HL-60 (cell line): Measurements from ENCODE around the gene ADPRHL1.

Source experiments
- DNase-seq, 2 experiments: peaks; one replicate each; pipeline ENCODE4 v3.0.0-alpha.2; 2010 to 2020; ENCODE audit warnings: low read depth in 1 of 2, low spot score in 1 of 2
- H3K27ac ChIP-seq: fragments of 250-450 bp; sonication (Bioruptor Pico); replicated peaks from 2 replicates; pipeline ENCODE4 v1.5.1; 2020; ENCODE audit warnings: mild to moderate bottlenecking, moderate library complexity
- H3K27me3 ChIP-seq: fragments of 250-450 bp; sonication (Bioruptor Pico); 2 replicates; pipeline ENCODE4 v1.5.1; 2021; ENCODE audit warnings: mild to moderate bottlenecking, moderate library complexity; ENCODE audit not compliant: insufficient read depth, poor library complexity, severe bottlenecking
- H3K4me3 ChIP-seq: replicated peaks from 2 replicates; pipeline ENCODE4 v1.5.1; 2011; ENCODE audit warnings: mild to moderate bottlenecking, control low read depth, low read length; ENCODE audit not compliant: insufficient read depth
- GABPA ChIP-seq: IDR thresholded peaks from 2 replicates; pipeline ENCODE4 v1.6.1; 2012; ENCODE audit warnings: low read depth
- POLR2AphosphoS5 ChIP-seq: IDR thresholded peaks from 2 replicates; pipeline ENCODE4 v1.6.1; 2012; ENCODE audit warnings: low read depth
- SPI1 ChIP-seq: IDR thresholded peaks from 2 replicates; pipeline ENCODE4 v1.6.1; 2012; ENCODE audit warnings: low read depth, mild to moderate bottlenecking, borderline replicate concordance
- TF ChIP-seq, protein P1 (sequence below): IDR thresholded peaks from one replicate; pipeline ENCODE4 v1.5.1; 2011; ENCODE audit warnings: low read length, control low read depth, inconsistent platforms; ENCODE audit not compliant: insufficient read depth
- TF ChIP-seq, protein P2 (sequence below): IDR thresholded peaks from 2 replicates; pipeline ENCODE4 v1.6.1; 2012; ENCODE audit warnings: low read depth; ENCODE audit not compliant: insufficient replicate concordance

ADPRHL1 gene

DNA sequence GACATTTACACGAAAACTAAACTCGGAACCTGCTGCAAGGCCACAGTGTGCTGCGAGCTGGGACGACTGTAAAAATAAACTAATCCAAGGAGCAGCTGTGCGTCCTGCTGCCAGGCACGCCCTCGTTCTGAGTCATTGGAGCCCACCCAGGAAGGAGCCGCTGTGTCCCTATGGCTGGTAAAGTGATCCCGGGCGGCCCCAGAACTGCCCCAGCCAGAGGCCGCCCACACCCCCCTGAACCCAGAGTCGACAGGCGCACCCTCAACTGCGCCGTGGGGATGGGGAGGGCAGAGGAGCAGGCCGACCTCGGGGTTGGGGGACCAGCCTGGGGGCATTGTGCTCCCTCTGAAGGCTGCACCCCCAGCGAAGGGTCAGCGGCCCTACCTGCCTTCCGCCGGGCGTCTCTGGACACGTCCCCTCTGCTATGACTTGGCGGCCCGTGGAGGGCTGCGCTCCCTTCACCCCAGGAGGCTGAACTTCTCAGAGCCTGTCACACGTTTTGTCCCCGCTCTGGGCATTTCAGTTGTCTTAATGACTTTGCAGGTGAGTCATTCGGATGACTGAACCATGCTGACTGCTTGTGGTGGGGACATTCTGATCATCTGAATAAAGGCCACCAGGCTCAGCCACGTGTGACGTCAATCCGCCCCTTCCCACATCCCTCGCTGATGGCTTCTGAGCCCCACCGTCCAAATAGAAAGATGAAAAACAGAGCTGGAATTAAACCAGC lies 42.7 kb downstream of the ADPRHL1 start:
- Histone ChIP-seq H3K4me3 (no peak overlapping the region), H3K27ac (peak overlapping the region; percentile 48)
- DNase-seq, result no peak

DNA sequence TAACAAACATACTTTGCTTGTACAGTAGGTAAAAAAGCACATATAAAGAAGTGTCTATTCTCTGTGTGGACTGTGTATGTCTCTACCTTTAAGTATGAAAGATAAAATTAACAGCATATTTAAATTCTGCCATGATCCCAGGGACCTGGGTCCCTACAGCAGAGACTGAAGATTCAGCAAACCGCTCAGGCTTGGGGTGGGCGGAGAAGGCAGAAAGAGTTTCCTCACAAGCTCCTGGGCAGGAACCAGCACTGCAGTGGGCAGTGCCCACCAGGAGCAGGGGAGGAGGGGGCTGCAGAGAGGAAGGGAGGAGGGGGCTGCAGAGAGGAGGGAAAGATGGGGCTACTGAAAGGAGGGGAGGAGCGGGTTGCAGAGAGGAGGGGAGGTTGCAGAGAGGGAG lies 44.7 kb downstream of the ADPRHL1 start:
- H3K27me3 ChIP-seq, result peaks cover 17% of the 10 kb centered on the region
- no peak for DNase-seq
- no peak overlapping the region for H3K27ac ChIP-seq
- no peak overlapping the region for H3K4me3 ChIP-seq
- no peak for TF ChIP-seq POLR2AphosphoS5
- TF ChIP-seq, protein P1, sequence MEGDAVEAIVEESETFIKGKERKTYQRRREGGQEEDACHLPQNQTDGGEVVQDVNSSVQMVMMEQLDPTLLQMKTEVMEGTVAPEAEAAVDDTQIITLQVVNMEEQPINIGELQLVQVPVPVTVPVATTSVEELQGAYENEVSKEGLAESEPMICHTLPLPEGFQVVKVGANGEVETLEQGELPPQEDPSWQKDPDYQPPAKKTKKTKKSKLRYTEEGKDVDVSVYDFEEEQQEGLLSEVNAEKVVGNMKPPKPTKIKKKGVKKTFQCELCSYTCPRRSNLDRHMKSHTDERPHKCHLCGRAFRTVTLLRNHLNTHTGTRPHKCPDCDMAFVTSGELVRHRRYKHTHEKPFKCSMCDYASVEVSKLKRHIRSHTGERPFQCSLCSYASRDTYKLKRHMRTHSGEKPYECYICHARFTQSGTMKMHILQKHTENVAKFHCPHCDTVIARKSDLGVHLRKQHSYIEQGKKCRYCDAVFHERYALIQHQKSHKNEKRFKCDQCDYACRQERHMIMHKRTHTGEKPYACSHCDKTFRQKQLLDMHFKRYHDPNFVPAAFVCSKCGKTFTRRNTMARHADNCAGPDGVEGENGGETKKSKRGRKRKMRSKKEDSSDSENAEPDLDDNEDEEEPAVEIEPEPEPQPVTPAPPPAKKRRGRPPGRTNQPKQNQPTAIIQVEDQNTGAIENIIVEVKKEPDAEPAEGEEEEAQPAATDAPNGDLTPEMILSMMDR, result no peak
- TF ChIP-seq GABPA, result no peak
- TF ChIP-seq, protein P2, sequence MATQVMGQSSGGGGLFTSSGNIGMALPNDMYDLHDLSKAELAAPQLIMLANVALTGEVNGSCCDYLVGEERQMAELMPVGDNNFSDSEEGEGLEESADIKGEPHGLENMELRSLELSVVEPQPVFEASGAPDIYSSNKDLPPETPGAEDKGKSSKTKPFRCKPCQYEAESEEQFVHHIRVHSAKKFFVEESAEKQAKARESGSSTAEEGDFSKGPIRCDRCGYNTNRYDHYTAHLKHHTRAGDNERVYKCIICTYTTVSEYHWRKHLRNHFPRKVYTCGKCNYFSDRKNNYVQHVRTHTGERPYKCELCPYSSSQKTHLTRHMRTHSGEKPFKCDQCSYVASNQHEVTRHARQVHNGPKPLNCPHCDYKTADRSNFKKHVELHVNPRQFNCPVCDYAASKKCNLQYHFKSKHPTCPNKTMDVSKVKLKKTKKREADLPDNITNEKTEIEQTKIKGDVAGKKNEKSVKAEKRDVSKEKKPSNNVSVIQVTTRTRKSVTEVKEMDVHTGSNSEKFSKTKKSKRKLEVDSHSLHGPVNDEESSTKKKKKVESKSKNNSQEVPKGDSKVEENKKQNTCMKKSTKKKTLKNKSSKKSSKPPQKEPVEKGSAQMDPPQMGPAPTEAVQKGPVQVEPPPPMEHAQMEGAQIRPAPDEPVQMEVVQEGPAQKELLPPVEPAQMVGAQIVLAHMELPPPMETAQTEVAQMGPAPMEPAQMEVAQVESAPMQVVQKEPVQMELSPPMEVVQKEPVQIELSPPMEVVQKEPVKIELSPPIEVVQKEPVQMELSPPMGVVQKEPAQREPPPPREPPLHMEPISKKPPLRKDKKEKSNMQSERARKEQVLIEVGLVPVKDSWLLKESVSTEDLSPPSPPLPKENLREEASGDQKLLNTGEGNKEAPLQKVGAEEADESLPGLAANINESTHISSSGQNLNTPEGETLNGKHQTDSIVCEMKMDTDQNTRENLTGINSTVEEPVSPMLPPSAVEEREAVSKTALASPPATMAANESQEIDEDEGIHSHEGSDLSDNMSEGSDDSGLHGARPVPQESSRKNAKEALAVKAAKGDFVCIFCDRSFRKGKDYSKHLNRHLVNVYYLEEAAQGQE, result no peak
- no peak for TF ChIP-seq SPI1

More for the DNA sequence above, 42.7 kb downstream of the ADPRHL1 start:
- TF ChIP-seq, protein P2, result no peak
- peaks cover 17% of the 10 kb centered on the region for H3K27me3 ChIP-seq

DNA sequence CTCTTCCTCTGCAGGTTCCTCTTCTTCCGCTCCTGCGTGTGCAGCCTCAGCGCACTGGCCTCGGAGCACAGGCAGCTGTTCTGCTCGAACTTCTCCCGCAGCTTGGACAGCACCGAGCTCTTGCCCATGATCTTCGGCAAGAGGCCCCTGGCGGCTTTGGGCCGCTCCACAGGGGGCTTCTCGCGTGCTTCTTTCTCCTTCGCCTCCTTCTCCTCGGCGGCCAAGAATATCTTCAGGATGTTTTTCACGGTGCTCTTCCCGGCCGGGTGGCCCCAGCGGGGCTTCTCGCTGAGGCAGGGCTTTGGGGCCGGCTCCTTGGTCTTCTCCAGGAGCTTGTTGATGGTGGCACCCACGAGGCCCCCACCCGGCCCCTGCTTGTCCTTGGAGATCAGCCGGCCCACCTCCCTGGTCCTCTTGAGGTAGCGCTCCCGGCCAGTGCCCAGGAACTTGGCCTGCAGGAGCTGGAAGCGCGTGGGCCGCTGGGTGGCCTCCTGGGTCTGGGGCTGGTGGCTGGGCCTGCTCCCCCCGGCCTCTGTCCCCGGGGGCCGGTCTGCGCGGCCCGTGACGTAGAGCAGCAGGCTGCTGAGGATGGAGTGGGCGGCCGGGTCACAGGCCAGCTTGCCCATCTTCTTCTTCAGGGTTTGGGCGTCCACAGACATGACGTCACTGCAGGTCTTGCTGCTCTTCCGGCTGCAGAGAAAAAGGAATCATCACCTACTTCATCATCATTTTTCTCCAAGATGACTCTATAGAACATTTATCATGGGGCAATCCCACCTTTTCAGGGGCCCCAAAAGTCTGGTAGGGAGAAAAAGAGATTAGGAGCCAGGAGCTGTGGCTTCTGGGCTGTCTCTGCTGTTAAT lies 45.5 kb downstream of the ADPRHL1 start:
- TF ChIP-seq, protein P1, result no peak
- TF ChIP-seq GABPA, result no peak
- Histone ChIP-seq H3K4me3 (no peak overlapping the region), H3K27ac (no peak overlapping the region), H3K27me3 (peaks cover 17% of the 10 kb centered on the region)
- DNase-seq, result peak in 1 of 2 experiments; percentile 34

DNA sequence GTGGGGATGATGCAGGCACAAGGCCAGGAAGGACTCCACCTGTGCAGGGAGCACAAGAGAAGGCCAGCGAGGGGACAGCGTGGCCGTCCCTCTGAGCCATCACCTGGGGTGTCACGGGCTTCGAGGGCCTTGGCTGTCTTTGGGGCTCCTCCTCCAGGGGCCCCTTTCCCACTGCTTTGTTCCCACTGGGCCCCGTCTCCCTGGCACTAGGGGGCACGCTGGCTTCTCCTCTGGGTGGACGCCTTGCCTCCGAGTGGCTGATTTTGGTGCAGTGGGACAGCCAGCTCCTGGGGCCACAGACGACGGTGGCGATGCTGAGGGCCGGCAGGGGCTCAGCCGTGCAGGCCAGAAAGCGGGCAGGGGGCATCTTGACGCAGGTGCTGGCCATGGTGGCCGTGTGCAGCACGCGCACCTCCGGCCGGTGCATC lies 46.2 kb downstream of the ADPRHL1 start:
- Histone ChIP-seq H3K27me3 (peaks cover 20% of the 10 kb centered on the region), H3K4me3 (no peak overlapping the region), H3K27ac (no peak overlapping the region)
- no peak for DNase-seq
- TF ChIP-seq, protein P2, result peak; percentile 61
- TF ChIP-seq GABPA, result no peak
